ENCODE results near the gene GMEB2.

GMEB2 gene

GRCh38 chr20:63544958-63545516 lies 81.9 kb downstream of the GMEB2 start:
- H2AFZ ChIP-seq (ENCODE audit: low read depth), result no peak overlapping the region
- peaks cover 92% of the 10 kb centered on the region for H3K27me3 ChIP-seq (ENCODE audit: insufficient read depth, low read depth)
- no peaks in the 10 kb centered on the region for H3K79me2 ChIP-seq (ENCODE audit: insufficient read depth, low read depth)
- no peak overlapping the region for H3K27ac ChIP-seq
- no peak overlapping the region for H3K9ac ChIP-seq
- H3K36me3 ChIP-seq (ENCODE audit: insufficient read depth), result no peaks in the 10 kb centered on the region
- H3K4me1 ChIP-seq (ENCODE audit: low read depth, poor library complexity, severe bottlenecking), result no peaks in the 10 kb centered on the region
- TF ChIP-seq, protein P1, sequence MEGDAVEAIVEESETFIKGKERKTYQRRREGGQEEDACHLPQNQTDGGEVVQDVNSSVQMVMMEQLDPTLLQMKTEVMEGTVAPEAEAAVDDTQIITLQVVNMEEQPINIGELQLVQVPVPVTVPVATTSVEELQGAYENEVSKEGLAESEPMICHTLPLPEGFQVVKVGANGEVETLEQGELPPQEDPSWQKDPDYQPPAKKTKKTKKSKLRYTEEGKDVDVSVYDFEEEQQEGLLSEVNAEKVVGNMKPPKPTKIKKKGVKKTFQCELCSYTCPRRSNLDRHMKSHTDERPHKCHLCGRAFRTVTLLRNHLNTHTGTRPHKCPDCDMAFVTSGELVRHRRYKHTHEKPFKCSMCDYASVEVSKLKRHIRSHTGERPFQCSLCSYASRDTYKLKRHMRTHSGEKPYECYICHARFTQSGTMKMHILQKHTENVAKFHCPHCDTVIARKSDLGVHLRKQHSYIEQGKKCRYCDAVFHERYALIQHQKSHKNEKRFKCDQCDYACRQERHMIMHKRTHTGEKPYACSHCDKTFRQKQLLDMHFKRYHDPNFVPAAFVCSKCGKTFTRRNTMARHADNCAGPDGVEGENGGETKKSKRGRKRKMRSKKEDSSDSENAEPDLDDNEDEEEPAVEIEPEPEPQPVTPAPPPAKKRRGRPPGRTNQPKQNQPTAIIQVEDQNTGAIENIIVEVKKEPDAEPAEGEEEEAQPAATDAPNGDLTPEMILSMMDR (conservative IDR thresholded peaks at IDR 0.05; ENCODE audit: low read depth, low read length), result no peak
- H3K4me2 ChIP-seq, result no peak overlapping the region
- H4K20me1 ChIP-seq (ENCODE audit: insufficient read depth), result no peaks in the 10 kb centered on the region
- no peak overlapping the region for H3K4me3 ChIP-seq (IDR thresholded peaks at IDR 0.05; ENCODE audit: insufficient read depth, low read depth, low read length)

DNA sequence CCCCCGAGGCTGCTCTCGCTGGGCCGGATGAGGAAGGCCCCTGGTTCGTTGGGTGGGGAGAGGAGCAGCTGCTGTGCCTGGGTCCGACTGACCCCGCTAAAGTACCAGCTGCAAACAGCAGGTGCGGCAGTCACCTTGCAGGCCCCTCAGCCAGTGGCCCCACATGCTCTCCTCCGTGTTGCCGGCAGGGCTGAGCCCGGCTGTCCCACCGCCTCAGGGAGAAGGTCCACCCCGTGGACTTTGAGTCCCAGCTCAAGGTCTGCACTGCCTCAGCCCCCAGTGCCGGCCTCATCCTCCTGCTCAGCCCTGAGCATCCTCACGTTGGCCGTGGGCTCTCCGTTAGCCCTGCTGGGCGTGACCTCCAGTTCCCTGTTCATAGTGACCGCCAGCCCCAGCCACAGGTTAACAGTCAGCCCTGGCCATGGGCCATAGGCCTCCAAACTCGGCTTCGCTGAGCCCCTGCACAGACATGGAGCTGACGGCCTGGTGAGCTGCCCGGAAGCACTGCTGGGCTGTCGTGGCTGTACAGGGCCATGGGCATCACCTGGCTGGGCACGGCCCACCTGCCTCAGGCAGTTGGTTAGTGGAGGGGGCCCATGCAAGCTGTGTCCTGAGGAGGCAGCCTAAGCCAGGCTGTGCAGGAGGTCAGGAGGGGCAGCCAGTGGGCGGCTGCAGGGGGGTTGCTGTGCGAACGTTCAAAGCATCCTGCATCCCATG lies 82.5 kb downstream of the GMEB2 start:
- Histone ChIP-seq H3K9ac (no peak overlapping the region), H3K4me1 (ENCODE audit: low read depth, poor library complexity, severe bottlenecking) (no peaks in the 10 kb centered on the region), H2AFZ (ENCODE audit: low read depth) (no peak overlapping the region), H3K36me3 (ENCODE audit: insufficient read depth) (no peaks in the 10 kb centered on the region), H3K27me3 (ENCODE audit: insufficient read depth, low read depth) (peaks cover 92% of the 10 kb centered on the region), H3K4me3 (IDR thresholded peaks at IDR 0.05; ENCODE audit: insufficient read depth, low read depth, low read length) (no peak overlapping the region), H3K79me2 (ENCODE audit: insufficient read depth, low read depth) (no peaks in the 10 kb centered on the region), H4K20me1 (ENCODE audit: insufficient read depth) (no peaks in the 10 kb centered on the region), H3K4me2 (no peak overlapping the region), H3K27ac (no peak overlapping the region)
- TF ChIP-seq, protein P1 (conservative IDR thresholded peaks at IDR 0.05; ENCODE audit: low read depth, low read length), result no peak

DNA sequence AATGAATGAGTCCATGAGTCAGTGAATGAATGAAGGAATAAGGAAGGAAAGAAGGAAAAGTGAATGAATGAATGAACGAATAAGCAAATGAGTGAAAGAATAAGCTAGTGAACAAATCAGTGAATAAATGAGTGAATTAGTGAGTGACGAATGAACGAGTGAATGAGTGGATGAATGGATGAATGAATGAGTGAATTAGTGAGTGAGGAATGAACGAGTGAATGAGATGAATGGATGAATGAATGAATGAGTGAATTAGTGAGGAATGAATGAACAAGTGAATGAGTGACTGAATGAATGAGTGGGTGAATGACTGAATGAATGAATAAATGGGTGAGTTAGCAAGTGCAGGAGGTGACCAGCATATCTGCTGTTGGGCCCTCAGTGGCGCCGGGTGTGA lies 83.2 kb downstream of the GMEB2 start:
- Histone ChIP-seq H3K79me2 (ENCODE audit: insufficient read depth, low read depth) (no peaks in the 10 kb centered on the region), H3K4me1 (ENCODE audit: low read depth, poor library complexity, severe bottlenecking) (no peaks in the 10 kb centered on the region), H3K36me3 (ENCODE audit: insufficient read depth) (no peaks in the 10 kb centered on the region), H2AFZ (ENCODE audit: low read depth) (no peak overlapping the region), H3K27ac (no peak overlapping the region), H3K4me2 (no peak overlapping the region), H3K27me3 (ENCODE audit: insufficient read depth, low read depth) (peaks cover 89% of the 10 kb centered on the region), H3K9ac (no peak overlapping the region), H3K4me3 (IDR thresholded peaks at IDR 0.05; ENCODE audit: insufficient read depth, low read depth, low read length) (no peak overlapping the region), H4K20me1 (ENCODE audit: insufficient read depth) (no peaks in the 10 kb centered on the region)
- TF ChIP-seq, protein P1 (conservative IDR thresholded peaks at IDR 0.05; ENCODE audit: low read depth, low read length), result no peak

DNA sequence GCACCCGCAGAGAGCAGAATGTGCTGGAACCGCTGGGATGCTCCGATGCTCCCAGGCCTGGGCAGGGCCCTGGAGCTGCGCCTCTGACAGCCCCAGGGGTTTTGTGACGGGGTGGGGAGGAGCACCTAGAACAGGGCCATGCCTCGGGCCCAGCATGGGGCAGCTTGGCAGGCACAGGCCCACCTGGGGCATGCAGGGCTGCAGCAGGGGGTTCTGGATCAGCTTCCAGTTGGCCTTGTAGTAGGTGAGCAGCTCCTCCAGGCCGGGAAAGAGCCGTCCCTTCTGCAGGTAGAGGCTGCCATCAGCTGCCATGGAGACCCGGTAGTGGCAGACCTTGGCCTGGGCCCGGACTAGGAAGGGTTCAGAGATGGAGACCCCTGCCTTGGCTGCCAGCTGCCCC lies 83.8 kb downstream of the GMEB2 start:
- Histone ChIP-seq H3K36me3 (ENCODE audit: insufficient read depth) (no peaks in the 10 kb centered on the region), H3K4me1 (ENCODE audit: low read depth, poor library complexity, severe bottlenecking) (peaks cover 5% of the 10 kb centered on the region), H3K4me2 (no peak overlapping the region), H3K79me2 (ENCODE audit: insufficient read depth, low read depth) (no peaks in the 10 kb centered on the region), H3K9ac (no peak overlapping the region), H3K27me3 (ENCODE audit: insufficient read depth, low read depth) (peaks cover 83% of the 10 kb centered on the region), H3K4me3 (IDR thresholded peaks at IDR 0.05; ENCODE audit: insufficient read depth, low read depth, low read length) (no peak overlapping the region), H2AFZ (ENCODE audit: low read depth) (no peak overlapping the region), H4K20me1 (ENCODE audit: insufficient read depth) (no peaks in the 10 kb centered on the region), H3K27ac (no peak overlapping the region)
- TF ChIP-seq, protein P1 (conservative IDR thresholded peaks at IDR 0.05; ENCODE audit: low read depth, low read length), result no peak

Data from KMS-11 (cell line).